SIG-M5 treated with dmso at 0.1 percent for 504 hours (cell line): ENCODE results near the gene SURF4.
"Not testable (repeated sequence)": the region's sequence is repeated elsewhere in the genome, so short reads cannot be mapped to it uniquely, and the experiment has no call there.

ENCODE experiments used
- DNase-seq: peaks from one replicate; lab custom pipeline; 2025; ENCODE audit not compliant: unreplicated experiment; lab: John Stamatoyannopoulos, UW

The SURF4 gene

DNA sequence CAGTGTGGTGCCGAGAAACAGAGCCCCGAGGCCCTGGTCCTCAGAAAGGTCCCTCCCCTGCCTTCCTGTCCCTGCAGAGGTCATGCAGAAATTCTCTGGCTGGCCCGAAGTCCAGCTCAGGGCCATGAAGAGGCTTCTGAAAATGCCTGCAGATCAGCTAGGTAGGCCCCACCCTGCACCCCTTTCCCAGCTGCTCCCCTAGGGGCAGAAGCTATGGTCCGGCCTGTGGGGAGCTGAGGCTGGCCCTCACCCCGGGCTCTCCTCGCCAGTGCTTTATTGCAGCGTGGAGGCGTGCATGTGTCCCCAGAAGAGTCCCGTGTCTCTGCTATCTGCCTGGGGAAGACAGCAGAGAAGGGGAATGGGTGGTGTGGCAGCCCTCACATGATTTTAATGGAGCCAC is 22.0 kb upstream of the SURF4 start:
- DNase-seq, result no peak

DNA sequence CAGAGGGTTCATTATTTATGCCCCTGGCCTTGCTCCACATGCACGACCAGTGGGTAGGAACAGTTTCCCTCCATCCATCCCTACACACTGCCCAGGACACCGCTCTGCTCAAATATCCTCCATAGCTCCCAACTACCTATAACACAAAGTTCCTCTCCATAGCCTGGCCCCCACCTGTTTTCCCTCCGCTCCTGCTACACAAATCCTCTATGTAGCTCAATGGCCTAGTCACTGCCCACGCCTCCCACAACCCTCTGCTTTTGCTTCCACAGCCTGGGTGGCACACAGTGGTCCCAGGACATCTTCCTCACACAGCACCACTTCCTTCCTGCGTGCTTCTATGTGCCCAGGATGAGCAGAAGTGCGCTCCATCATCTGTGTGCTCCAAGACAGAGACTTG is 21.5 kb upstream of the SURF4 start:
- no peak for DNase-seq

DNA sequence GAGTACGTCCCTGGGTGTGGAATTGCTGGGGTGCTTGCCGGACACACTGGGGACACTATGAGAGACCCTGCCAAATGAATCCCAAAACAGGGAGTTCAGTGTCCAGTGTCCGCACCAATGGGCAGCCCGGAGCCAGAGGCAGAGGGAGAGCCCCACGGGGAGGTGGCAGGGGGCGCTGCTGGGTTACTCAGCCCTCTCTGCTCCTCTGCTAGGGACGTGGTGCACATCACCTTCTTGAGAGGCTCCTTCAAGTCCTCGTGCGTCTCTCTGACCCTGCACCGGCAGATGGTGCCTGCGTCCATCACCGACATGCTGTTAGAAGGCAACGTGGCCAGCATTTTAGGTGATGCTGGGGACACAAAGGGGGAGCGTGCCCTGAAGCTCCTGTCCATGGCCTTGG is 21.1 kb upstream of the SURF4 start:
- DNase-seq, result no peak

DNA sequence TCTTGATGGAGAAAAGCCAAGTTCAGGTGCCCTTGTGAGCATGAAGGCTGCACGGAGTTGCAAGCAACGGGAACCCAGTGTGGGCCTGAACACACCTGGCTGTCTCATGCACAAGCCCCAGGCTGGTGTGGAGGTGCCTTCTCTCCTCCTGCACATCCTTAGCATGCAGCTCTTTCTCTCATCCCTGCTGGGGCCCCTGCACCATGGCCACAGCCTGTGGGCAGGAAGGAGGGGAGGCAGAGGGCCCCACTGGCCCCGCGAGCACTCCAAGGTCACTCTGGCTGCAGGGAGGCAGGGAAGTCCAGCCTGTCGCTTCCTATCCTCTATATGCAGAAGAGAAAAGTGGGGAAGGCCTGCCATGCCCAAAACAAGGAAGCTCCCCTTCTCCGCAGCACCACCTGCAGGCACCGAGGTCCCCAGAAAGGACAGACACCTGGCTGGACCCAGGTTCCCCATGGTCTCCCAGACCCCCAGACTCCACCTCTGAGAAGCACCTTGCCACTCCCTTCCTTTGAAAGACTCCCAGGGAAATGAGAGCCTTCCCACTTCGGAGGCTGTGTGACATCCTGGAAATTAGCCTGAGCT is 18.9 kb upstream of the SURF4 start:
- DNase-seq, result no peak

DNA sequence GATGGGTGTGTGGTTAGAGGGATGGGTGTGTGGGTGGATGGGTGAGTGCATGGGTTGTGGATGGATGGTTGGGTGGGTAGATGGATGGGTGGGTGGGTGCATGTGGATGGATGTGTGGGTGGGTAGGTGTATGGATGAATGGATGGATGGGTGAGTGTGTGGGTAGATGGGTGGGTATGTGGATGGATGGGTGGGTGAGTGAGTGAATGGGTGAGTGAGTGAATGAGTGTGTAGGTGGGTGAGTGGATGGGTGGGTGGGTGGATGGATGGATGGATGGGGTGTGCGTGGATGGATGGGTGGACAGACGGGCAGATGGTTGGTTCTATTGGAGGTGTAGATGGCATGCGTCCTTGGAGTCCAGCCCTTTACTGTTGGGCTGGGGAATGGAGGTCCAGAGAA is 17.5 kb upstream of the SURF4 start:
- DNase-seq, result no peak

DNA sequence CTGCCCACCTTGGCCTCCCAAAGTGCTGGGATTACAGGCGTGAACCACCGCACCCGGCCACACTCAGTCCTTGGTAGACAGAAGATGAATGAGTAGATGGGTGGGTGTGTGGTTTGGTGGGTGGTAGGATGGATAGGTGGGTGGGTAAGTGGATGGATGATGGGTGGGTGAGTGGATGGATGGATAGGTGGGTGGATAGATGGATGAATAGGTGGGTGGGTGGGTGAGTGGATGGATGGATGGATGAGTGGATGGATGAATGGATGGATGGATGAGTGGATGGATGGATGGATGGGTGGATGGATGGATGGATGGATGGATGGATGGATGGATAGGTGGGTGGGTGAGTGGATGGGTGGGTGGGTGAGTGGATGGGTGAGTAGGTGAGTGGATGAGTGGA is 16.4 kb upstream of the SURF4 start:
- DNase-seq, result not testable (repeated sequence)

DNA sequence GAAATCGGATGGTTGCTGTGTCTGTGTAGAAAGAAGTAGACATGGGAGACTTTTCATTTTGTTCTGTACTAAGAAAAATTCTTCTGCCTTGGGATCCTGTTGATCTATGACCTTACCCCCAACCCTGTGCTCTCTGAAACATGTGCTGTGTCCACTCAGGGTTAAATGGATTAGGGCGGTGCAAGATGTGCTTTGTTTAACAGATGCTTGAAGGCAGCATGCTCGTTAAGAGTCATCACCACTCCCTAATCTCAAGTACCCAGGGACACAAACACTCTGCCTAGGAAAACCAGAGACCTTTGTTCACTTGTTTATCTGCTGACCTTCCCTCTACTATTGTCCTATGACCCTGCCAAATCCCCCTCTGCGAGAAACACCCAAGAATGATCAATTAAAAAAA is 15.6 kb upstream of the SURF4 start:
- not testable (repeated sequence) for DNase-seq

DNA sequence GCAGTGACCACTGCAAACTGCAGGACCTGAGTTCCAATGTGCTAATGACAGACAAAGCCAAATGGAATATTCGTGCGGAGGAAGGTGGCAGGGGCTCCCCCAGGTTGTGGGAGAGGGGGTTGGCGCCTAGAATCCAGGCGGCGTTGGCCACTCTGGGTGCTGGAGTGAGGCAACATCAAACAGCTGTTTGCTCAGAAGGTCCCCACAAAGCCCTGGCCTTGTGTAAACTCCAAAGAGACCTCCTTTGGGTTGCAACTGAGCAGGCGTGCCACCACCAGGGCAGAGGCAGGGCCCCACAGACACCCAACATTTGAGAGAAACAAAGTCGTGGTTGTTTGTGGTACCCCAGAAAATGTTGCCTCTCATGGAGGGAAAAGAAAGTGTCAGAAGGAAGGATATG is 14.9 kb upstream of the SURF4 start:
- no peak for DNase-seq

DNA sequence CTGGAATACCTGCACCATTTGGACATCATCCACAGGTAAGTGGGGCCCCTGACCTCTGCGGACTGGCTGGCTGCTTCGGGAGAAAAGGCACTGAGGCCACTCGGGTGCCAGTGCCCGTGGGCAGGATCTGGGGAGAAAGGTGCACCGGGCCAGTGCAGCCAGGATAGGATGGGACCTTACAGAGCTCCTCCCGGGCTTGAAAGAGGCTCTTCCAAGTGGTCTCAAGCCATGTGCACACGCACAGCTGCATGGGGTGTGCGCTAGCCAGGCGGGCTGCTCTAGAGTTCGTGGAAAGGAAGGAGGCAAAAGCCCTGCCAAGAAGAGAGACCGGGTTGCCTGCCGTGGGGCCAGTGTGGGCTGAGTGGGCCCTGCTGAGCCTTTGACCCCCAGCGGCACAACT is 13.7 kb upstream of the SURF4 start:
- DNase-seq, result no peak

DNA sequence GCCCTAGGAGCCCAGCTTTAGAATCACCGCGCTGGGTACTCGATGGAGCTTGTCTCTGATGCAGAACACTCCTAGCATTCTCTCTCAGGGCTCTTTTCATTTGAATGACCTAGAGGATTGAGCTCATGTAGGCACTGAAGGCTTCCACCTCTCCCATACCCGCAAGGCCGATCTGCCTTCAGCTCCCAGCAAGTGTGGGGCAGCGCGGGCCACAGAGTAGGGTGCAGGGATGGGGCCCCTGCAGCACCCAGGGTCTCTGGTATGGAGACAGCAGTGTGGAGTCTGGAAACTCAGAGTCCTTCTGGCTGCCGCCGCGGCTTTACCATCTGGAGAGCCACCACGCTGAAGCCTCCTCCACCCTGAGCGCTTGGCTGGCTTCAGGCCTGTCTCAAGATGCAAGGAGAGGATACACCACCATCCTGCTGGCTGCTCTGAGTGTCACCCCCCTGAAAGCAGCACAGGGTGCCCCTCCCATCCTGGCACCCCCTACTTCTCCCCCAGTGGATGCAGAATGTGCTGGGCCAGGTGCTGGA is 13.2 kb upstream of the SURF4 start:
- no peak for DNase-seq

DNA sequence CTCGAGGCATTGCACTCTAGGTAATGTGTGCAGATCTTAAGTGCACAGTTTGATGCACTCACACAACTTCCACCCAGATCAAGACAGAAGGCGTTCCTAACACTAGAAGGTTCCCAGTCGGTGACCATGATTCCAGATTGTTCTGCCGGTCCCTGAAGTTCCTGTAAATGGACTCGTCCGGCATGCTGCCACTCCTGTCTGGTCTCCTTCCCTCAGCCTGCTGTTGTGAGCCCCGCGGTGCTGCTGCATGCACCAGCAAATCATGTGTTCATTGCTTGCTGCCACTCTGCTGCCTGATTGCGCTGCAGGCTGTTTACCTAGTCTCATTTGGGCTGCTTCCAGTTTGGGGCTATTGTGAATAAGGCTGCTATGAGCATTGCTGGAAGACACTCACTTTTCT is 11.8 kb upstream of the SURF4 start:
- peak; percentile 42 for DNase-seq

DNA sequence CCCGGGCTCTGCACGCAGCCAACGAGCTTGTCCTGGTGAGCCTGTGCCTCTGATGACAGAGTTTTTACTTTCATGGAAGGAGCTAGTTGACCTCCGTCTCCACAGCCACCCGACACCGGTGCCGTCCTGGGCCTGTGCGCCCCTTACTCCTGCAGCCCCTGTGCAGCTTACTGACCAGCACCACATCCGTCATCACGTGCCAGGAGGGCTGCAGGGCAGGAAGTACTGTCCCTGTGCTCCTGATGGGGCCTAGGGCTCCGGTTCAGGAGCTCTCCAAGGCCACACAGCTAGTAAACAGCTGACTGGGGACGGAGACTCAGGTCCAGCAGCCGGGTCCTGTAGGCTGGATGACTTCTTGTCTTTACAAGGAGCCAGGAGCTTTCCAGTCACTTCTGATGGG is 10.5 kb upstream of the SURF4 start:
- DNase-seq, result no peak

DNA sequence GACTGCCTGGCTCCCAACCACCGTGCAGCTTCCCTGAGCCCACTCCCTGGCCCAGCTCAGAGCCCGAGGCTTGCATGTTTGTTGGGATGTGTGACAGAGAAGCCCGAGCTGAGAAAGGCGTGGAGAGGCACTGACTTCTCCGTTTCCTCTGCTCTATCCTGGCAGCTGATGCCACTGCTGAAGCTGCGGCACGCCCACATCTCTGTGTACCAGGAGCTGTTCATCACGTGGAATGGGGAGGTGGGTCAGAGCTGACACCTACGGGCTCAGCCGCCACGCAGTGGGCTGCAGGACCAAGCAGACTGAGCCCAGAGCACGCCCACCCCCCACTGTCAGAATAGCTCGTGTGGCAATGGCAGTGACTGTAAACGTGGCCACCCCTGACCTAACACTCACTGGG is 9.6 kb upstream of the SURF4 start:
- DNase-seq, result no peak

DNA sequence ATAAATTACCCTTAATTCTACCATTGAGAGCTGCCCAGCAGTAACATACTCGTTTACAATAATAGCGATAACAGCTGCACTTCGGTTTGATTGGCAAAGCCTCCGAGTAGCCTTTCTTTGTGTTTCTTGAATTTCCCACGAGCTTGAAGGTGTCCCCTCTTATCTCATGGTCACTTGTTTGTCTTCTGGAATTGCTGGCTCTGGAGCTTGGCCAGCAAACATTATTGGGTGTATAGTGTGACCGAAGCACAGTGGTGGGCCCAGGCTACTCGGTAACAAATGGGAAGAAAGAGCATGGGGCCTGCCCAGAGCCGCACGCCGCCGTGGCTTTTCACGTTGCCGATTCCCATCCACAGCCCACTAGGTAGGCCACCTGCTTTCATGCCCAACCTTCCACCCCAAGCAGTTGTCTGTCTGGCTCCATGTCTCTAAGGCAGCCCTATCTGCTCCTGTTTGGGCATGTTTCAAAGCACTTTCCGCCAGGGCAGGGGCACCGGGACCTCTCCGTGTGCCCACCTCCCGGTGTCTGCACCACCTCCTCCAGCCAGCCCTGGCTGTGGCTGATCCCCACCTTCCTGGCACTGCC is 9.0 kb upstream of the SURF4 start:
- DNase-seq, result no peak

DNA sequence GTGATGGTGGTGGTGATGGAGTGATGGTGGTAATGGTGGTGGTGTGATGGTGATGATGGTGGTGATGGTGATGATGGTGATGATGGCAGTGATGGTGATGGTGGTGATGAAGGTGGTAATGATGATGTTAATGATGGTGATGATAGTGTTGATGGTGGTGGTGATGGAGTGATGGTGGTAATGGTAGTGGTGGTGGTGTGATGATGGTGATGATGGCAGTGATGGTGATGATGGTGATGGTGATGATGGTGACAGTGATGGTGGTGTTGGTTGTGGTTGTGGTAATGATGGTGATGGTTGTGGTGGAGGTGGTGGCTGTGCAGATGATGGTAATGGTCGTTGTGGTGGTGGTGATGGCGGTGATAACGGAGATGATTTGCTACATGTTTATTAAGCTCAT is 7.6 kb upstream of the SURF4 start:
- no peak for DNase-seq

DNA sequence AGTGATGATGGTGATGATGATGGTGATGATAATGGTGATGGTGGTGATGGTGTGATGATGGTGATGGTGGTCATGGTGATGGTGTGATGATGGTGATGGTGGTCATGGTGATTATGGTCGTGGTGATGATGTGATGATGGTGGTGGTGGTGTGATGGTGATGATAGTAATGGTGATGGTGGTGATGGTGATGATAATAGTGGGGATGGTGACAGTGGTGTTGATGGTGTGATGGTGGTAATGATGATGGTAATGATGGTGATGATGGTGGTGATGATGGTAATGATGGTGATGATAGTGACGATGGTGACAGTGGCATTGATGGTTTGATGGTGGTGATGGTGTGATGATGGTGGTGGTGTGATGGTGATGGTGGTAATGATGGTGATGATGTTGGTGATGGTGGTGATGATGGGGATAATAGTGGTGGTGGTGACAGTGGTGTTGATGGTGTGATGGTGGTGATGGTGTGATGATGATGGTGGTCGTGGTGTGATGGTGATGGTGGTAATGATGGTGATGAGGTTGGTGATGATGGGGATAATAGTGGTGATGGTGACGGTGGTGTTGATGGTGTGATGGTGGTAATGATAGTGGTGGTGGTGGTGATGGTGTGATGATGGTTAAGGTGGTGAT is 6.8 kb upstream of the SURF4 start:
- DNase-seq, result no peak

DNA sequence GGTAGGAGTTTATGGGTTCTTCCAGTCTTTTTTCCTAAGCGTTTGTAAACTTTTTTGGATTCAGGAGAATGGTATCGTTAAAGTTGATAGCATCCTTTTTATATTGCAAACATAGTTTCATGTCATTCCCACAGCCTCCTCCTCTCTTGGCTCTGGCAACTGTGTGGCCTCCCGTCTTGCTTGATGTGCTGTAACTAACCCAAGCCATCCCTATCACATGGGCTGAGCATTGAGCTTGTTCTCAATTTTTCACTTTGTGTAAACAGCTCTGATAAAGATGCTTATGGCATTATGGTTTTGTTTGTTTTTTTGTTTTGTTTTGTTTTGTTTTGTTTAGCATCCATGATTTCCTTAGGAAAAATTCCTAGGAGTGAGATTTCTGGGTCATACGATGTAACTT is 4.9 kb upstream of the SURF4 start:
- DNase-seq, result no peak

DNA sequence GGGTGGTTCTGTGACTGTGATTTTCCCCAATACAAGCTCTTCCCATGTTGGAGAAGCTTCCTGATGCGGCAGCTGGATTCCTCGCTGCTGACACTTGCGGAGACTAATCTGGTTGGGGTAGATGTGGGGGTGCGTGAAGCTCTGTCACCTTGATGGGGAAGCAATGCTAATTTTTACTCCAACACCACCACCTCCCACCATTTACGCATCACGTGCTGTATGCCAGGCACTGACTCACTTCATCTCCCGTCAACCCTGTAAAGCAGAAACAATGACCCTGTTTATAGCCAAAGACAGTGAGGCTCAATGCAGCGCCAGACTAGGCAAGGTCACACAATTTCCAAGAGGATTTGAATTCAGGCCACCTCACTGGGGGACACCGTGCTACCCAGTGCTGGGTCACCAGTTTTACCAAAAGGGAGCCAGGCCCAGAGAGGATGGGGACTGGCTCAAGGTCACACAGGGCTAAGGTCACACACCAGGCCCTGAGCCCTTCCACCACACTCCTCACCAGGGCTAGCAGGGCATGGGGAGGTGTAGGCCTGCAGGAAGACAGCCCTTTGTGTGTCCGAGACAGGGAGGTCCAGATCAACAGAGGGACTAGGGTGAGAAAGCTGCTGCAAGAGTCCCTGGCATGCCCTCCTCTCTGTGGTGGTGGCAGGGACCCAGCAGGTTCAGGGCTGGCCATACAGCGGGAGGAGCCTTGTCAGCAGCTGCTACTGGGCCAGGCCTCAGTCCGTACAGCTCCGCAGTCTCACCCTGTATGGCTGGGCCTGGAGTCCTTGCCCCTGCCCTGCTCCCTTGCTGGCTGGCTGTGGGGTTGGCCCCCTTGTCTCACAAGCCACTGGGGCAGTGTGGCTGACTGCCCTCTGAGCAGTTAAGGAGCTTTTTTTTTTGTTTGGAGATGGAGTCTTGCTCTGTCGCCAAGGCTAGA is 3.6 kb upstream of the SURF4 start:
- DNase-seq, result no peak

DNA sequence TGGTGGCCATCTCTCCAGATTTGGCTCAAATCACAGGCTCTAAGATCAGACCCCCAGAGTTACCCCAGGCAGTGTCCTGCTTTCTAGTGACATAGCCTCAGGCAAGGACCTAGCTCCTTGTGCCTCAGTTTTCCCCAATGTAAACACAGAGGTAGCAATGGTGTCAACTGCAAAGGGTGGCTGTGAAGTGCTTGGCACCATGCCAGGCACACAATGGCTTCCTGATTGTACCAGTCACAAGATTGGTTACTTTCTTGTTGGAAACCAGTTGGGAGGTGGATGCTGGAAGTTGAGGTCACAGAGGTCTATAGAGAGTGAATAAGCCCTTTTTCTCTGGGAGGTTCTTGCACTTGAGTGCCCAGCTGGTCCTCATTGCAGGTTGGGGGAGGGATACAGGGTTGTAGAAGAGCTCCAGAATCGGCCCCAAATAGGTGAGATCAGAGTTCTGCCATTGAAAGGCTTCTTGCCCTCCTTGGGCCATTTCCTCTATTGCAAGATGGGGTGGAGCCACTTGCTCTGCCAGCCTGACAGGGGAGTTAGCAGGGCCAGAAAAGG is 2.6 kb upstream of the SURF4 start:
- DNase-seq, result no peak

DNA sequence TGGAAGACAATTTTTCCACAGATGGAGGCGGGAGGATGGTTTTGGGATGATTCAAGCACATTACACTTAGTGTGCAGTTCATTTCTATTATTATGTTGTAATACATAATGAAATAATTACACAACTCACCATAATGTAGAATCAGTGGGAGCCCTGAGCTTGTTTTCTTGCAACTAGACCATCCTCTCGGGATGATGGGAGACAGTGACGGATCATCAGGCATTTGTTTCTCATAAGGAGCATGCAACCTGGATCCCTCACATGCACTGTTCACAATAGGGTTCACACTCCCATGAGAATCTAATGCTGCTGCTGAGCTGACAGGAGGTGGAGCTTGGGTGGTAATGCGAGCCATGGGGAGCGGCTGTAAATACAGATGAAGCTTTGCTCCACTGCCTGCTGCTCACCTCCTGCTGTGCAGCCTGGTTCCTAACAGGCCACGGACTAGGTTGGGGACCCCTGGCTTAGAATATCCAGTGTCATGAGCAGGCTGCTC is 1.9 kb upstream of the SURF4 start:
- no peak for DNase-seq

DNA sequence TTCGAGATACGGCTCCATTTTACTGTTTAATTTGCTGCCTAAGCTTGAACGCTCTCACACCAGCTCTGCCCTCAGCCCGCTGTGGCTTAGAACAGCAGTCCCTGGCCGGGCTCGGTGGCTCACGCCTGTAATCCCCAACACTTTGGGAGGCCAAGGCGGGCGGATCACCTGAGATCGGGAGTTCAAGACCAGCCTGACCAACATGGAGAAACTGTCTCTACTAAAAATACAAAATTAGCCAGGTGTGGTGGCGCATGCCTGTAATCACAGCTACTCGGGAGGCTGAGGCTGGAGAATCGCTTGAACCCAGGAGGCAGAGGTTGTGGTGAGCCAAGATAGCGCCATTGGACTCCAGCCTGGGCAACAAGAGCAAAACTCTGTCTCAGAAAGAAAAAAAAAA is 1.4 kb upstream of the SURF4 start:
- not testable (repeated sequence) for DNase-seq
